ENCODE measurements around the gene NPIPB5.
"Not testable (repeated sequence)": the region's sequence is repeated elsewhere in the genome, so short reads cannot be mapped to it uniquely, and the experiment has no call there.

- TF ChIP-seq CTCF (IDR thresholded peaks at IDR 0.05; ENCODE audit: borderline replicate concordance, extremely low read depth, low read length, poor library complexity, severe bottlenecking); EZH2 (IDR thresholded peaks at IDR 0.05; ENCODE audit: borderline replicate concordance, low read depth, low read length, severe bottlenecking): not testable (repeated sequence)
Observed at GRCh38 chr16:22551651-22552050, 41.0 kb downstream of the NPIPB5 start.

Measured in DND-41 (cell line).